Stimulated activated CD8-positive, alpha-beta memory T cell treated with anti-CD3 and anti-CD28 coated beads, Interleukin-15, amount 100 ng/mL, for 48 hours (primary cell): ENCODE data around the gene PODXL.
A peak's percentile ranks its signal among the peaks of the same experiment; 100 is the strongest.

Experiments used
- DNase-seq, 2 donors: peaks; one replicate each; pipeline ENCODE4 v3.0.0-alpha.2; 2020; ENCODE audit warnings: low read depth in 2 of 2

The PODXL gene

GRCh38 chr7:131556053-131556908, at the start of gene PODXL:
PODXL (minus strand) TSS chr7:131556628; CDS start chr7:131556359, 269 bp downstream.
- DNase-seq = peak; percentile 30 to 37

- DNase-seq = no peak
Measured at GRCh38 chr7:131605280-131605878, 49.0 kb upstream of the PODXL start.

- no peak for DNase-seq
Measured at GRCh38 chr7:131604841-131605279, 48.4 kb upstream of the PODXL start.

DNA sequence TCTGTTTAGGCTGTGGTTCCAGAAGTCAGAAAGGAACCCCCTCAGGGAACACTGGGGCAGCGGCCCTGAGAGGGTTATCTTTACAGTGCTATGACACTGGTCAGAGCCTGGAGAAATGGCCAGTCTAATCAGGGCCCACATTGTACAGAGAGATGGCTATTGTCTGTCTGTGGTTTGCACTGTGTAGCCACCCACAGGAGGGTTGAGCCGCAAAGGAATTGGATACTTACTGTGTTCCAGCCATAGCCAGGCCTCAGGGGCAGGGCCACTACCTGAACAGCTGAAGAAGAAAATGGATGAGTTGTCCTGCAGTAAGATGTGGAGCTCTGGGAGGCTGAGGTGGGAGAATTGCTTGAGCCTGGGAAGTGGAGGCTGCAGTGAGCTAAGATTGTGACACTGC, 47.5 kb upstream of the PODXL start:
- no peak for DNase-seq

- no peak for DNase-seq
Measured at GRCh38 chr7:131602994-131603372, 46.6 kb upstream of the PODXL start.

- no peak for DNase-seq
Measured at GRCh38 chr7:131602304-131602993, 46.0 kb upstream of the PODXL start.

DNA sequence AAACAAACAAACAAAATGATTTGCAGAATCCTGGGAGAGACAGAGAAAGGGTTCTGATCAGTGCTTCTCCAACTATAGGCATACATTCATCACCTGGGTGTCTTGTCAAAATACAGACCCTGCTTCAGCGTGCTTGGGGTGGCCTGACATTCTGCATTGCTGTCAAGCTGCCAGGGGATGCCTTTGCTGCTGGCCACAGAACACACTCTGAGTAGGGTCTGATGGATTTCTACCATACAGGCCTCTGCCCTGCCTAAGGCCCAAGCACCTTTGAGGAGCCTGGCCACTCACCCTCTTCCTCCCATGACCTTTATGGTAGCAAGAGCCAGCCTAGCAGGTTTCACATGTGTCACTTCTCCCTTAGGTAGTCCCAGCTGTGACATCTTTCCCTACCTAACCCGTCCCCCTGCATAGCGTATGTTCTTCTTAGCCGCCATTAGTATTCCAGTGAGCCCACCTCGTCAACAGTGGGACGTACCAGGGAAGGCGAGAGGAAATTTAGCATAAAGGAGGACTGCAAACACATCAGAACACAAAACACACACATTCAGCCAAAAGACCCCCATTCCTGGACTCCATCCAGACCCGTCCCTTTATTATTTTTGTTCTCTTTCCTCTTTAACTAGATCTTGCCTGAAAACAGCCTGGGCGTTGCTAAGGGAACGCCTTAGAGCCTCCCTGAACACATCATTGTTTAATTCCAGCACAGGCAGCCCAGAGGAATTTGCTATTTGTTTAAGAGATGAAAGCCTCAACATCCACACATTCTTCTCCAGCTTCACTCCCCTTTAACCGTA, 43.9 kb upstream of the PODXL start:
- DNase-seq = no peak

DNA sequence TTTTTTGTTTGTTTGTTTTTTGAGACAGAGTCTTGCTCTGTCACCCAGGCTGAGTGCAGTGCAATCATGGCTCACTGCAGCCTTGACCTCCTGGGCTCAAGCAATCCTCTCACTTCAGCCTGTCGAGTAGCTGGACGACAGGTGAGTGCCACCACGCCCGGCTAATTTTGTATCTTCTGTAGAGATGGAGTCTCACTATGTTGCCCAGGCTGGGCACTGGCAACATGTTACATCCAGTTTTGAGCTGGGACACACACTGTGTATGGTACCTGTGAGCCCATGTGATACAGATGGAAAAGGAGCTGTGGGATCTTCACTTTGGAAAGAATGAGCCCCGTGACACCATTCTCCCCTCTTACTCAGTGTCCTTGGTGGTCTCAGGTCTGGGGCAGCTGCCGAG, 40.4 kb upstream of the PODXL start:
- DNase-seq = no peak

DNA sequence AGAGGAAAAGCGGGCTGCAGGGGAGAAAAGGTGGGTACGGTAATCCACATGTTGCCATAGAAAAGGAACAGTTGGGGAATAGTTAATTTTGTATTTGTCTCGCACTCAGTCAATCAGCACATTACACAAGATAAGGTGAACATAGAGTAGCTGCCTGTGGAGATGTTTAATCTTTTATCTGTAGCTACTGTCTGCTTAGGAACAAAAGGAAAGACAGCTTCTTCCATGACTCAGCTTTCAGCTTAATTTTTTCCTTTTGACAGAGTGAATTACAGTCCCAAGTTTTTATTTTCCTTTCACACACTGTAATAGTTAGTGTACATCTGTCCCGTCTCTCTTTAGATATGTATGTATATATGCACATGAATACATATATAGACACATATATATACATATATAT, 39.3 kb upstream of the PODXL start:
- DNase-seq = no peak

DNA sequence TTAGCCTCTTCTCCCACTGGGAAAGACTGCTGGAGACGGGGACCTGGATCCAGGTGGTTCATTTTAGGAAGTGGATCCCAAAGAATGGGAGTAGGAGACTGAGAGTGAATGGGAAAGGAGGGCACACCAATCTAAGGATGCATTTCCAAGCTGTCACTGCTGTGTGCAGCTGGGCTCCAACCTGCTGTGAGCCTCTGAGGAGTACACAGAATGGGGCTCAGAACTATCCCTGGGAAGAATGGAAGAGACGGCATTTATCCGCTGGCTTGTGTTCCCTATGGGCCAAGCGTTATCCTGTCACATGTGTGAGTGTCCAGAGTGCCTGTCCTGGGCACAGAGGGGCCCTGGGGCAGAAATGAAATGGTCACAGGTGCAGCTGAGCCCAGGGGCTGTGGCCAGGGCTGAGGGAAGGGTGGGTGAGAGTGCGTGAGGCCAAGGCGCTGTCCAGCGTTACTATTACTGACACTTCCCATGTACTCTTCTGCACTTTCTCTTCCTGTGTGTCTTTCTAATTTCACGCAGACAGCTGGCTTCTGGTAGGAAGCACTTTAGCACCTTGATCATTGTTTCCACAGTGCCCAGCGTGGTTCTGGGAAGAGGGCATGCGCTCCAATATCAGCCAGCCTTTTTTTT, 35.4 kb upstream of the PODXL start:
- DNase-seq = no peak

DNA sequence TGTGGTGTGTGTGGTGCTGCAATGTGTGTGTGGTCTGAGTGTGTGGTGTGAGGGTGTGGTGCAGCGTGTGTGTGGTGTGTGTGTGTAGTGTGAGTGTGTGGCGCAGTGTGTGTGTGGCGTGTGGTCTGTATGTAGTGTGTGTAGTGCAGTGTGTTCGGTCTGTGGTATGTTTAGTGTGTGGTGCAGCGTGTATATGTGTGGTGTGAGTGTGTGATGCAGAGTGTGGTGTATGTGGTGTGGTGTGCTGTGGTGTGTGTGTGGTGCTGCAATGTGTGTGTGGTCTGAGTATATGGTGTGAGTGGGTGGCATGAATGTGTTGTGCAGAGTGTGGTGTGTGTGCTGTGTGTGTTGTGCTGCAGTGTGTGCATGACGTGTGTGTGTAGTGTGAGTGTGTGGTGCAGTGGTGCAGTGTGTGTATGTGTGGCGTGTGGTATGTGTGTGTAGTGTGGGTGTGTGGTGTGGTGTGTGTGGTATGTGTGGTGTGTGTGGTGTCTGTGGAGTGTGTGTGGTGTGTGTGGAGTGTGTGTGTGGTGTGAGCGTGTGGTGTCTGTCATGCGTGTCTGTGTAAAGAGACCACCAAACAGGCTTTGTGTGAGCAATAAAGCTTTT, 31.0 kb upstream of the PODXL start:
- DNase-seq = no peak

GRCh38 chr7:131586759-131587158, 30.3 kb upstream of the PODXL start:
- no peak for DNase-seq

DNA sequence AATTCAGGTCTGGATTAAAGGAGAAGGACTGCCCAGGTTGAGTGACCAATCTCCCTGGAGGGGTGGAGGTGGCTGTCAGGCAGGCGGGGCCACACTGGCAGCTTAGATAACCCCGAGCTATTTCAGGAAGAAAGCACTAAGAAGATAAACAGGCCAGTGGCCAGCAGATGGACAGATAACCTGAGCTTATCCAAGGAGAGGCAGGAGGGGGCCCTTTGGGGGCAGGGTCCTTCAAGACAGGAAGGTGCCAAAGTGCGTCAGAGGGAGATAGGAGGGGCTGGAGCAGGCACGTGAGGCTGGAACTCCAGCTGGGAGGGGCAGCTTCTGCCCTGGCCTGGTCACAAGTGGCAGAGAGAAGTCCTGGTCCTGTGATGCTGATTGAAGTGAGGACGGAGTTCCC, 29.8 kb upstream of the PODXL start:
- DNase-seq = no peak

DNA sequence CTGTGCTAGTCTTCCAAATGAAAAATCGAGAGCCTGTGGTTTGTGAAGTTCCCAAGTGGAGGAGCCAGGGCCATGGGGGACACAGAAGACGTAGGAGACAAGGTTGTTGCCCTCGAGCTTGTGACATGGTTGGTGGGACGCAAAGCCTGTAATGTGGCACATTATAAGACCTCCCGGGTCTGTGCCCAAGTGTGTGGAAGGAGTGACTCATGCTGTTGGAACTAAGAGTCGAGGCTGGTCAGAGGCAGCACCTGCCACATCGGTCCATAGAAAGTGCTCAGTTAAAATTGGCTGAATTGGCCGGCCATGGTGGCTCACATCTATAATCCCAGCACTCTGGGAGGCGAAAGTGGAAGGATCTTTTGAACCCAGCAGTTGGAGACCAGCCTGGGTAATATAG, 27.0 kb upstream of the PODXL start:
- no peak for DNase-seq

DNA sequence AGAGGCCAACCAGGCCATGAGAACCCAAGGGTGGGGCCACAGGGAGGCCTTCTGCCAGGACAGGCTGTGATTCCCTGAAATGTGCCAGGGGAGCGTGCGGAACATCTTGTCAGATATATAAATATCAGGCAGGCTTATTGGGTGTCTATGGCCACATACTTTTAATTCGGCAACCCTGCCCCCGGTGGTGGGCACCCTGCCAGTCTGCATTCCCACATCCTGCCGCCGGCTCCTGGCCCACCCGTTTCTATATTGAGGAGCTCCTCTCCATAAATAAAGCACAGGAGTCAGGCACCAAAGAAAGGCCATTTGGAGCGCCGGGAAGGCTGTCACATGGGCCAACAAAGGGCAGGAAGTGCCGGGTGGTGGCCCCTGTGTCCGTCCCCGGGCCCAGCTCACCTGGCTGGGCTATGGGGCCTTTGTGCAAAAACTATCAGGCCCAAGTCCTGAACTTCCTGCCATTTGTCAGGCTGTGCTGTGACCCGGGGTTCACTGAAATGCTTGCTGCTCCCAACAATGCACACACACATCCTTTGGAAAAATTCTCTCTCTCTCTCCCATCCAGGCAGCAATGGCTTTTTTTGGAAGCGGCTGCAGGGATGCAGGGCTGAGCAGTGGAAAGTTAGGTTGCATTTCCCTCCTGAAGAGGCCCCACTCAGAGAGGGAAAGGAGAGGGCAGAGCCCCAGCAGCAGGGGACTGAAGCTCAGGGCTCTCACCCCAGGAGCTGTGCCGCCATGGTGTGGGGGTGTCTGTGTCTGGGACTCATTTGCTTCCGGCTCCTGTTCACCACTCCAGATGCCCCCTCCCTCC, 25.0 kb upstream of the PODXL start:
- no peak for DNase-seq

GRCh38 chr7:131578602-131579001, 22.2 kb upstream of the PODXL start:
- no peak for DNase-seq

DNA sequence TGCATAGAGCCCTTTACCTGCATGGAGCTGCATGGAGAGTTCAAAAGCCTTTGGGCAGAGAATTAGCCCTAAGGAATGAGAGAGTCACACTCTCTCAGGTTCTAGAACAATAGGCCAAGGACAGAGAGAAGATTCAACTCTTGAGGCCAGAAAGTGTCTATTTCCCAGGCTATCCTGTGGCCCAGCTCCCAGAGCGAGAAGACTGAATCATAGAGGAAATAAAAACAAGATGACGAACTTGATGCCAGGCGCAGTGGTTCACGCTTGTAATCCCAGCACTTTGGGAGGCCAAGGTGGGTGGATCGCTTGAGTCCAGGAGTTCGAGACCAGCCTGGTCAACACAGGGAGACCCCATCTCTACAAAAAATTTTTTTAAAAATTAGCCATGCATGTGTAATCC, 18.3 kb upstream of the PODXL start:
- DNase-seq = no peak

GRCh38 chr7:131570401-131570800, 14.0 kb upstream of the PODXL start:
- DNase-seq = no peak

DNA sequence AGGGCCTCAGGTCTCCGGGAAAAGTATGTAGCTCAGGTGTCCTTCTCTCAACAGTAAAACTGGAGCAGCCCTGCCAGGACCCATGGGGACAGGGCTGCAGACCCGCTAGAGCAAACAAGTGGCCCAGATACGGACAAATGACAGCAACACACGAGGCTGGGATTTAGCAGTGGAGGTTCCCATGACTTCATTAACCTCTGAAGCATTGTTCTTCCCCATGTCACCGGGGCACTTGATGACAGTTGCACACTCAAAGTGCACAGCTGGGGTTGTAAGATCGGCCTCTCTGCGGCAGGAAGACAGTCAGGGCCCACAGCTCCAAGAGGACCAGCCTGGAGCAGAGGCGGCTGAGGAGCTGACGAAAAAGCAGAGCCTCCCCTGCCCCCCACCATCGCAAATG, 12.5 kb upstream of the PODXL start:
- DNase-seq = no peak

DNA sequence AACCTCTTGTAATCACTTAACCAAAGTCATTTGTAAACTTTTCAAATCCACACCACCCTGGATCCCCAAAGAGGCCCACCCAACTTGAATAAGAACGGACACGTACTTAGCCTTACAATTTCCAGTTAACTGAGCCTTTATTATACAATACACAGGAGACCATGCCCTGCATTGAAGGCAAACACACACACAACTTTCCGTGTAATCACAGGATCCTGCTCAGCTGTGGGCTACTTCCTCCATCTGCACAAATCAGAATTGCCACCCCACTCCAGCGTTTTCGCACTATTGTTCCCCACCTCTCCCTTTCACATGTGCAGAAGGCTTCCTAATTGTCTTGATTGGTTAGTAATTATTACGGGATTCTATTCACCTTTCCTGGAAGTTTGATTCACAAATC, 12.1 kb upstream of the PODXL start:
- DNase-seq = no peak
